ENCODE data around the gene GPR183. TPM values are rescaled to one million over a fixed set of nuclear protein-coding genes. Genes with fewer than 3 reads are reported as not detected.

GPR183 gene, protein sequence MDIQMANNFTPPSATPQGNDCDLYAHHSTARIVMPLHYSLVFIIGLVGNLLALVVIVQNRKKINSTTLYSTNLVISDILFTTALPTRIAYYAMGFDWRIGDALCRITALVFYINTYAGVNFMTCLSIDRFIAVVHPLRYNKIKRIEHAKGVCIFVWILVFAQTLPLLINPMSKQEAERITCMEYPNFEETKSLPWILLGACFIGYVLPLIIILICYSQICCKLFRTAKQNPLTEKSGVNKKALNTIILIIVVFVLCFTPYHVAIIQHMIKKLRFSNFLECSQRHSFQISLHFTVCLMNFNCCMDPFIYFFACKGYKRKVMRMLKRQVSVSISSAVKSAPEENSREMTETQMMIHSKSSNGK
- 1 to 10 TPM in 4 of 8 experiments, under 1 TPM in 4; 0.63 to 6.1 (median 1.1) TPM for total RNA-seq

DNA sequence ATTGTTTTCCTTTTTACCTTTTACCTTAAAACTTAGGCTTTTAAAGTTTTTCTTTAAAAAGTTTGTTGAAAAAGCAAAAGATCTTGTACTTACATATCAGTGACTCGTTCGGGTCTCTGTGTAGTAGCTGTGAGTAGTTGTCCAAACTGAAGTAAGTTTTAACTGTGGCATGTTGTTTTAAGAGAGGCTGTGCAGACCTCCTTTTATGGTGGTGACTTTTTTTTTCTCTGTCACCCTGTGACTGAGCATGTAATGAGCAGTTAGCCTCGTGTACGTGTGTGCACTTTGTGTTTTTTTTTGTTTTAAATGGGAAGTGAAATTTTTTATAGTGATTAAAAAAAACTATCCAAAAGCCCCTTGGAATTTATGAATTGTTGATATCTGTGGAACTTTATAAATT, at the start of gene GPR183:
GPR183 (minus strand) TSS at position 153 of the 400 bp plus-strand sequence. CDS start 11,254 bp downstream, outside the sequence.
- in situ Hi-C loops (cut with MboI; ENCODE audit: low pct_unique_long_range_greater_than_20kb in 2 of 9, low sequenced_read_pairs in 9 of 9, unreplicated experiment in 9 of 9) = no loop called here
- ATAC-seq (replicated peaks in 6 of 8) = peak in 4 of 8 experiments; percentile 19 to 76 (median 58)
- 28 to 73% (median 55%) methylated on average over 2 to 4 of the region's 4 CpGs; no CpG with 5 or more reads in 3 of the 10 experiments for WGBS, 10 experiments
- no peak within 1 kb of the TSS for H3K4me3 ChIP-seq
- no peaks in the 10 kb centered on the region for H3K4me1 ChIP-seq (replicated peaks in 1 of 2)
- H3K27ac ChIP-seq = no peak within 1 kb of the TSS

DNA sequence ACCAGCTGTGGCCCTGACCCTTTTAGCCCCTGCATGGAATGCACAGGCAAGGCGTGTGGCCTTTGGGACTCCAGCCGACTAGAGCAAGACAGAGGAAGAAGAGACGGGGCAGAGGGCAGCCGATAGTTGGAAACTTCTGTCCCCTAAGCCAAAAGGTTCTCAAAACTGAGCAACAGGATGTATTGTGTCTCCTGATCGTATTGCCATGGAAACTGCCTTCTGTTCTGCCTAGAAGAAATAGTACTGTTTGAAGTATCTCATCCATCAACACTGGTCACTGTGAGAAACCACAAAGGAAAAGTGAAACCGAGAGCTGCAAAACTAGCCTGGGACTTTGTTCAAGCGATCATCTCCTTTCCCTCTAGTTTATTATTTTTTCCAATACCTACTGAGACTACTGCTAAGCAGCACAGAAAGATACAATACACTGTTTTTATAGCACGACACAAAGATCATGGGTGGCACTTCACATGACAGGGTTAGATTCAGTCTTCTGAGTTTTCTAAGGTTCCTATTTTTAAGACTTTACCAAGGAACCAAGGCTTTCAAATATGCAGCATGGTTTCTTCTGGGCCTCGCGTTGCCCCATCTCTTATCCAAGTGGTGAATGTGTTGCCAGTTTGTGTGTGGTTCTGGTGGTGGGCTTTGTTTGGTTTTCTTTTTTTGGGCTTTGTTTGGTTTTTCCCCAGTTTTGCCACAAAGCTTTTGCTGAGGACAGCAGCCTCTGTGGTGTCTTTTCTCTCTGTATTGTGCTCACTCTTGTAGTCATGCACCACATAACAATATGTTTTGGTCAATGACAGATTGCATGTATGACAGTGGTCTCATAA, 49.3 kb upstream of the GPR183 start:
- Histone ChIP-seq H3K4me1 (replicated peaks in 1 of 2) (peaks cover 8 to 28% of the 10 kb centered on the region in 2 donors), H3K4me3 (no peak overlapping the region), H3K27ac (peak overlapping the region in 1 of 2 donors; percentile 28)
- in situ Hi-C loops (cut with MboI; ENCODE audit: low pct_unique_long_range_greater_than_20kb in 2 of 9, low sequenced_read_pairs in 9 of 9, unreplicated experiment in 9 of 9) = no loop called here
- 8 to 100% (median 40%) methylated on average over 1 to 8 of the region's 10 CpGs; no CpG with 5 or more reads in 1 of the 10 experiments for WGBS, 10 experiments
- ATAC-seq (replicated peaks in 6 of 8) = peak in 7 of 8 experiments; percentile 28 to 71 (median 66)

DNA sequence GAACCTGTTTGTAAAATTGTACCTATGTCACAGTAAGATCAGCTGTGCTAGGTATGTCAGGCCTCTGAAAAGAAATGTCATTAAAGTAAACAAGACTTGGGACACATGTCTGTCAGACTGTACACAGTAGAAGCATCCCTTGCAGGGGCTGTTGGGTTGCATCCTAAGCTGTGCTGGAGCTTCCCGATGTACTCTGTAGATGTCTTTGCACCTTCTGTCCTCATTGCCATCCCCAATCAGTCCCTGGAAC, 48.7 kb upstream of the GPR183 start:
- 0 to 20% methylated on average over 1 of the region's 1 CpG; no CpG with 5 or more reads in 8 of the 10 experiments for WGBS, 10 experiments
- ATAC-seq (replicated peaks in 6 of 8) = peak in 3 of 8 experiments; percentile 30 to 65 (median 47)
- no peak overlapping the region for H3K27ac ChIP-seq
- peaks cover 8 to 28% of the 10 kb centered on the region in 2 donors for H3K4me1 ChIP-seq (replicated peaks in 1 of 2)
- no peak overlapping the region for H3K4me3 ChIP-seq
- in situ Hi-C loops (cut with MboI; ENCODE audit: low pct_unique_long_range_greater_than_20kb in 2 of 9, low sequenced_read_pairs in 9 of 9, unreplicated experiment in 9 of 9) = no loop called here

GRCh38 chr13:99355267-99356011, 48.2 kb upstream of the GPR183 start:
- no peak overlapping the region for H3K4me3 ChIP-seq
- in situ Hi-C loops (cut with MboI; ENCODE audit: low pct_unique_long_range_greater_than_20kb in 2 of 9, low sequenced_read_pairs in 9 of 9, unreplicated experiment in 9 of 9) = no loop called here
- 83 to 100% (median 98%) methylated on average over 1 to 11 of the region's 18 CpGs; no CpG with 5 or more reads in 2 of the 10 experiments for WGBS, 10 experiments

GRCh38 chr13:99354371-99354951, 47.3 kb upstream of the GPR183 start:
- H3K4me3 ChIP-seq = no peak overlapping the region
- no peak overlapping the region for H3K27ac ChIP-seq
- in situ Hi-C loops (cut with MboI; ENCODE audit: low pct_unique_long_range_greater_than_20kb in 2 of 9, low sequenced_read_pairs in 9 of 9, unreplicated experiment in 9 of 9) = no loop called here
- no peak for ATAC-seq (replicated peaks in 6 of 8)
- WGBS, 10 experiments = 63 to 100% (median 83%) methylated on average over 1 to 8 of the region's 8 CpGs; no CpG with 5 or more reads in 4 of the 10 experiments
- peaks cover 8 to 30% of the 10 kb centered on the region in 2 donors for H3K4me1 ChIP-seq (replicated peaks in 1 of 2)

More at GRCh38 chr13:99355267-99356011, 48.2 kb upstream of the GPR183 start:
- Histone ChIP-seq H3K4me1 (replicated peaks in 1 of 2) (peaks cover 8 to 28% of the 10 kb centered on the region in 2 donors), H3K27ac (no peak overlapping the region)
- ATAC-seq (replicated peaks in 6 of 8) = peak in 4 of 8 experiments; percentile 11 to 60 (median 30)

GRCh38 chr13:99353836-99354235, 46.6 kb upstream of the GPR183 start:
- 8 to 100% (median 100%) methylated on average over 1 to 4 of the region's 8 CpGs; no CpG with 5 or more reads in 6 of the 10 experiments for WGBS, 10 experiments
- H3K27ac ChIP-seq = no peak overlapping the region
- H3K4me1 ChIP-seq (replicated peaks in 1 of 2) = peaks cover 8 to 32% of the 10 kb centered on the region in 2 donors
- no peak overlapping the region for H3K4me3 ChIP-seq
- in situ Hi-C loops (cut with MboI; ENCODE audit: low pct_unique_long_range_greater_than_20kb in 2 of 9, low sequenced_read_pairs in 9 of 9, unreplicated experiment in 9 of 9) = no loop called here
- no peak for ATAC-seq (replicated peaks in 6 of 8)

GRCh38 chr13:99353246-99353600, 46.0 kb upstream of the GPR183 start:
- H3K4me1 ChIP-seq (replicated peaks in 1 of 2) = peaks cover 8 to 33% of the 10 kb centered on the region in 2 donors
- H3K4me3 ChIP-seq = no peak overlapping the region
- WGBS, 10 experiments = 88 to 100% (median 95%) methylated on average over 1 to 2 of the region's 2 CpGs; no CpG with 5 or more reads in 1 of the 10 experiments
- H3K27ac ChIP-seq = no peak overlapping the region
- in situ Hi-C loops (cut with MboI; ENCODE audit: low pct_unique_long_range_greater_than_20kb in 2 of 9, low sequenced_read_pairs in 9 of 9, unreplicated experiment in 9 of 9) = no loop called here
- ATAC-seq (replicated peaks in 6 of 8) = no peak

DNA sequence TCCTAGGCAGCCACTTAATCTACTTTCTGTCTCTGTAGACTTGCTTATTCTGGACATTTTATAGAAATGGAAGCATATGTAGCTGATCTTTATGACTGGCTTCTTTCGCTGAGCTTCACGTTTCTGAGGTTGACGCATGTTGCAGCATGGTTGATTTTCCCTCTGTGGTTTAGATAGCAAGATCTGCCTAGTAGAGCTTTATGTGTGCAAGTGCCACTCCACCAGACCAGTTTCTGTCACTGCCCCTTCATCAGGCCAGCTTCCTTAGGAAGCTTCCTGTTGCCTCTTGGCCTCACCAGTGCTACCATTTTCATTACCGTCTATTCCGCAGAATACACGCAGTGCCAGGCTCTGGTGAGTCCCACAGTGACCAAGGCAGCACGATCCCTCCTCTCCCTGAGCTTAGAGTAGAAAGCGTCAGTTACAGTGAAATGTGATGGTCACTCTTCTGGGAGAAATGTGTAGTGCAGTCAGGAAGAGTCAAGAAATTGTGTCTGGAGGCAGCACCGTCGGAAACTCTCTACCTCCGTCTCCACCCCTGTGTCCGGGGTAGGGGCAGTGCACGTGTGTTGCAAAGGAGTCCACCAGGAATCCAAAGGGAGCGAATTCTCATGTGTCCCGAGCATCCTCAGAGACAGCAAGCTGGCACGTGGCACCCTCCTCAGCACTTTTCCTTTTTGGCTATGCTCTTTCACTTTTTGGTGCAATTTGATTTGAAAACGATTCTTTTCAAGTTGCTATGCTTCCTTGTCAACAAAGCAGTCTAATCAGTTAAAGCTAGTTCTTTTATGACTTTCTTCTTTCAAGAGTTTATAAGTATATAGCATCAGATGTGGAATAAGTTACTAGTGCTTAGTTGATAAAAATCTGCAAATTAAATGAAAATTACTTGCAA, 45.4 kb upstream of the GPR183 start:
- Histone ChIP-seq H3K4me1 (replicated peaks in 1 of 2) (peaks cover 8 to 27% of the 10 kb centered on the region in 2 donors), H3K4me3 (no peak overlapping the region), H3K27ac (no peak overlapping the region)
- in situ Hi-C loops (cut with MboI; ENCODE audit: low pct_unique_long_range_greater_than_20kb in 2 of 9, low sequenced_read_pairs in 9 of 9, unreplicated experiment in 9 of 9) = no loop called here
- no peak for ATAC-seq (replicated peaks in 6 of 8)
- WGBS, 10 experiments = 80 to 100% (median 97%) methylated on average over 1 to 12 of the region's 17 CpGs

GRCh38 chr13:99351772-99352171, 44.6 kb upstream of the GPR183 start:
- H3K4me3 ChIP-seq = no peak overlapping the region

DNA sequence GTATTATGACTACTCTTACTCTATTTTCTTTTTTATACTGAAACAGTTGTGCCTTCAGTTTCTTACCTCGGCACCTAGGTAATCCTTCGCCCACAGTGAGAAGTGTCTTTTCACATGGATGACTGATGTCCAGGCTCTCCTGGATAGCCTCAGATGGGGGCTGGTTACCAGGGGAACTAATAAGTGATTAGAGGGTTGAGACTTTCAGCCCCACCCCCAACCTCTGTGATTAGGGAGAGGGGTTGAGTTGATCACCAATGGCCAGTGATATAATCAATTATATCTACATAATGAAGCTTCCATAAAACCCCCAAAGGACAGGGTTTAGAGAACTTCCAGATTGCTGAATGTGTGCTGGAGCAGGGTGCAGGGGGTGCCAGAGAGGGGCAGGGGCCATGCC, 43.0 kb upstream of the GPR183 start:
- no peak for ATAC-seq (replicated peaks in 6 of 8)
- in situ Hi-C loops (cut with MboI; ENCODE audit: low pct_unique_long_range_greater_than_20kb in 2 of 9, low sequenced_read_pairs in 9 of 9, unreplicated experiment in 9 of 9) = no loop called here
- 83 to 100% (median 100%) methylated on average over 1 to 2 of the region's 2 CpGs; no CpG with 5 or more reads in 7 of the 10 experiments for WGBS, 10 experiments
- peaks cover 5 to 7% of the 10 kb centered on the region in 2 donors for H3K4me1 ChIP-seq (replicated peaks in 1 of 2)
- H3K4me3 ChIP-seq = no peak overlapping the region
- no peak overlapping the region for H3K27ac ChIP-seq

More at GRCh38 chr13:99351772-99352171, 44.6 kb upstream of the GPR183 start:
- H3K4me1 ChIP-seq (replicated peaks in 1 of 2) = peaks cover 11 to 19% of the 10 kb centered on the region in 2 donors
- in situ Hi-C loops (cut with MboI; ENCODE audit: low pct_unique_long_range_greater_than_20kb in 2 of 9, low sequenced_read_pairs in 9 of 9, unreplicated experiment in 9 of 9) = no loop called here
- no peak overlapping the region for H3K27ac ChIP-seq
- 79 to 100% (median 93%) methylated on average over 2 to 4 of the region's 4 CpGs; no CpG with 5 or more reads in 5 of the 10 experiments for WGBS, 10 experiments
- no peak for ATAC-seq (replicated peaks in 6 of 8)

- Histone ChIP-seq H3K4me3 (no peak overlapping the region), H3K27ac (no peak overlapping the region), H3K4me1 (replicated peaks in 1 of 2) (peaks cover 5 to 7% of the 10 kb centered on the region in 2 donors)
- in situ Hi-C loops (cut with MboI; ENCODE audit: low pct_unique_long_range_greater_than_20kb in 2 of 9, low sequenced_read_pairs in 9 of 9, unreplicated experiment in 9 of 9) = no loop called here
- 93 to 100% (median 100%) methylated on average over 1 to 6 of the region's 8 CpGs; no CpG with 5 or more reads in 2 of the 10 experiments for whole genome bisulfite sequencing, 10 experiments
- ATAC-seq (replicated peaks in 6 of 8) = no peak
Measured at GRCh38 chr13:99347911-99348451, 40.8 kb upstream of the GPR183 start.
